GM12891 (cell line): ENCODE measurements around the gene SCN4A.

ENCODE experiments used
- POLR2A ChIP-seq: IDR thresholded peaks from 2 replicates; pipeline ENCODE4 v1.6.1; 2011; ENCODE audit warnings: low read depth, low read length, control low read depth
- POLR2AphosphoS5 ChIP-seq: IDR thresholded peaks from 2 replicates; pipeline ENCODE4 v1.6.1; 2011; ENCODE audit warnings: low read depth, low read length, control low read depth
- POU2F2 ChIP-seq: IDR thresholded peaks from 2 replicates; pipeline ENCODE4 v1.6.1; 2011; ENCODE audit warnings: low read depth, mild to moderate bottlenecking, control low read depth, low read length, moderate library complexity
- SPI1 ChIP-seq: IDR thresholded peaks from 2 replicates; pipeline ENCODE4 v1.6.1; 2011; ENCODE audit warnings: low read depth, low read length, control low read depth

DNA sequence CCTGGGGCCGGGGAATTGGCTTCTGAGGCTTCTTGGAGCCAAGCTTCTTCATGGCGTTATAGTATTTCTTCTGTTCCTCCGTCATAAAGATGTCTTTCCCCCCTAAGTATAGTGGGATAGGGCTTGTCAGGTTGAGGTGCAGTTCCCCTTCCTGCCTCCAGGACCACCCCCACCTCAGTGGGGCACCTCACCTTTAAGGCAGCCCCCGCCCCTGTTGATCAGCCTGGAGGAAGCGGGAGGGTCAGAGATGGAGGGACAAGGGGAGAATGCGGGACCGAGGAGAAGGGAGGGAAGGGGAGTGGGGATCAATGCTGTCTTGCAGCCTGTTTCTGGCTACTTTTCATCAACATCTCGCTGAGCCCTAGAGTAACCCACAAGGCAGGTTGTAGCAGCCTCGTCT is 29.0 kb downstream of the SCN4A start:
- TF ChIP-seq POLR2A (no peak), POU2F2 (no peak), POLR2AphosphoS5 (no peak), SPI1 (no peak)
